ENCODE data around the gene RAB14.

DNA sequence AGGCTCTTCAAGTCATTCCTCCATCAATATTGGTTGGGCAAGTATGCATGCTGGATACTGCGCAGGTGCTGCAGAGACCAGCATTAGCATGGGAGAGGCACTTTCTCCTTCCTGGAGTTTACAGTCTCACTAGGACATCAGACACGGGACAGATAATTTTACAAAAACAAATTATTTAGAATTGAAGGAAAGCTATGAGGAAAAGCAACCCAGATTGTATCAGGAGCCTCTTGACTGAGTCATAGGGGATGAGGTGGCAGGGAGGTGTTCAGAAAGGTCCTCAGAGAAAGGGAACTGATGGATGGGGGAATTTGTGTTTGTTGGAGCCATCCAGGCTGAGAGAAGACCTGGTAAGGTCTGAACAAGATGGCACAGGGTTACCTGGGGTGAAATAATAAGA lies 24.5 kb upstream of the RAB14 start:
- TF ChIP-seq CTCF (conservative IDR thresholded peaks at IDR 0.05; ENCODE audit: low read depth in 2 of 2) (no peak), EZH2phosphoT487 (IDR thresholded peaks at IDR 0.05; ENCODE audit: unreplicated experiment) (no peak), JUNB (IDR thresholded peaks at IDR 0.05; ENCODE audit: unreplicated experiment) (no peak), POLR2AphosphoS5 (IDR thresholded peaks at IDR 0.05; ENCODE audit: low read depth) (no peak), EZH2 (IDR thresholded peaks at IDR 0.05; ENCODE audit: low read depth, unreplicated experiment) (no peak), ZNF331 (CRISPR knock-in tag; IDR thresholded peaks at IDR 0.05; ENCODE audit: low read depth) (no peak), CREB1 (CRISPR knock-in tag; IDR thresholded peaks at IDR 0.05; ENCODE audit: low read depth) (no peak), STAT1 (IDR thresholded peaks at IDR 0.05; ENCODE audit: unreplicated experiment) (no peak), ZNF114 (CRISPR knock-in tag; IDR thresholded peaks at IDR 0.05) (no peak), NANOG (IDR thresholded peaks at IDR 0.05; ENCODE audit: borderline replicate concordance) (no peak), ZNF462 (CRISPR knock-in tag; IDR thresholded peaks at IDR 0.05) (no peak)
- TF ChIP-seq, protein P1, sequence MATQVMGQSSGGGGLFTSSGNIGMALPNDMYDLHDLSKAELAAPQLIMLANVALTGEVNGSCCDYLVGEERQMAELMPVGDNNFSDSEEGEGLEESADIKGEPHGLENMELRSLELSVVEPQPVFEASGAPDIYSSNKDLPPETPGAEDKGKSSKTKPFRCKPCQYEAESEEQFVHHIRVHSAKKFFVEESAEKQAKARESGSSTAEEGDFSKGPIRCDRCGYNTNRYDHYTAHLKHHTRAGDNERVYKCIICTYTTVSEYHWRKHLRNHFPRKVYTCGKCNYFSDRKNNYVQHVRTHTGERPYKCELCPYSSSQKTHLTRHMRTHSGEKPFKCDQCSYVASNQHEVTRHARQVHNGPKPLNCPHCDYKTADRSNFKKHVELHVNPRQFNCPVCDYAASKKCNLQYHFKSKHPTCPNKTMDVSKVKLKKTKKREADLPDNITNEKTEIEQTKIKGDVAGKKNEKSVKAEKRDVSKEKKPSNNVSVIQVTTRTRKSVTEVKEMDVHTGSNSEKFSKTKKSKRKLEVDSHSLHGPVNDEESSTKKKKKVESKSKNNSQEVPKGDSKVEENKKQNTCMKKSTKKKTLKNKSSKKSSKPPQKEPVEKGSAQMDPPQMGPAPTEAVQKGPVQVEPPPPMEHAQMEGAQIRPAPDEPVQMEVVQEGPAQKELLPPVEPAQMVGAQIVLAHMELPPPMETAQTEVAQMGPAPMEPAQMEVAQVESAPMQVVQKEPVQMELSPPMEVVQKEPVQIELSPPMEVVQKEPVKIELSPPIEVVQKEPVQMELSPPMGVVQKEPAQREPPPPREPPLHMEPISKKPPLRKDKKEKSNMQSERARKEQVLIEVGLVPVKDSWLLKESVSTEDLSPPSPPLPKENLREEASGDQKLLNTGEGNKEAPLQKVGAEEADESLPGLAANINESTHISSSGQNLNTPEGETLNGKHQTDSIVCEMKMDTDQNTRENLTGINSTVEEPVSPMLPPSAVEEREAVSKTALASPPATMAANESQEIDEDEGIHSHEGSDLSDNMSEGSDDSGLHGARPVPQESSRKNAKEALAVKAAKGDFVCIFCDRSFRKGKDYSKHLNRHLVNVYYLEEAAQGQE (IDR thresholded peaks at IDR 0.05; ENCODE audit: unreplicated experiment) = no peak
- TF ChIP-seq, protein P2, sequence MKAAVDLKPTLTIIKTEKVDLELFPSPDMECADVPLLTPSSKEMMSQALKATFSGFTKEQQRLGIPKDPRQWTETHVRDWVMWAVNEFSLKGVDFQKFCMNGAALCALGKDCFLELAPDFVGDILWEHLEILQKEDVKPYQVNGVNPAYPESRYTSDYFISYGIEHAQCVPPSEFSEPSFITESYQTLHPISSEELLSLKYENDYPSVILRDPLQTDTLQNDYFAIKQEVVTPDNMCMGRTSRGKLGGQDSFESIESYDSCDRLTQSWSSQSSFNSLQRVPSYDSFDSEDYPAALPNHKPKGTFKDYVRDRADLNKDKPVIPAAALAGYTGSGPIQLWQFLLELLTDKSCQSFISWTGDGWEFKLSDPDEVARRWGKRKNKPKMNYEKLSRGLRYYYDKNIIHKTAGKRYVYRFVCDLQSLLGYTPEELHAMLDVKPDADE (IDR thresholded peaks at IDR 0.05) = no peak
